OCI-LY7 (cell line): ENCODE data around the gene MYH10. TPM values are rescaled to one million over a fixed set of nuclear protein-coding genes. Genes with fewer than 3 reads are reported as not detected.

Experiments
- BruUV-seq: library from RNA; stranded (reverse); fragments of 400-500 nt; replicated peaks from 2 replicates; lab custom pipeline; 2021; lab: Mats Ljungman, UMichigan
- CTCF ChIA-PET: fragments of 300-600 bp; sonication (Branson Sonifier 250); formaldehyde crosslinking; loops from one replicate; lab custom pipeline; 2022; ENCODE audit warnings: antibody characterized with exemption; ENCODE audit not compliant: unreplicated experiment; lab: Charles Lee
- POLR2A ChIA-PET: fragments of 300-600 bp; sonication (Branson Sonifier 250); formaldehyde crosslinking; loops from one replicate; lab custom pipeline; 2022; ENCODE audit warnings: antibody characterized with exemption; lab: Charles Lee
- DNase-seq: peaks from one replicate; pipeline ENCODE4 v3.0.0-alpha.2; 2015; ENCODE audit warnings: low spot score
- H2AFZ ChIP-seq: fragments of 200-600 bp; sonication (generic), shearing (Covaris generic); 2 replicates; pipeline ENCODE4 v1.6.1; 2014; ENCODE audit warnings: mild to moderate bottlenecking, antibody characterized with exemption, low read length, moderate library complexity
- H3K27ac ChIP-seq: fragments of 200-600 bp; sonication (generic); 2 replicates; pipeline ENCODE4 v1.5.1; 2014; ENCODE audit warnings: mixed run types, low read depth, mild to moderate bottlenecking, moderate library complexity, low read length, inconsistent platforms; ENCODE audit not compliant: poor library complexity, severe bottlenecking
- H3K36me3 ChIP-seq: fragments of 200-600 bp; sonication (generic); 2 replicates; pipeline ENCODE4 v1.6.1; 2014; ENCODE audit warnings: mild to moderate bottlenecking, antibody characterized with exemption, low read length, moderate library complexity, mixed read lengths; ENCODE audit not compliant: insufficient read depth
- H3K4me1 ChIP-seq: fragments of 200-600 bp; sonication (generic); 2 replicates; pipeline ENCODE4 v1.5.1; 2014; ENCODE audit warnings: mild to moderate bottlenecking, low read length; ENCODE audit not compliant: insufficient read depth, poor library complexity, severe bottlenecking
- H3K4me2 ChIP-seq: fragments of 200-600 bp; sonication (generic); 2 replicates; pipeline ENCODE4 v1.6.1; 2014; ENCODE audit warnings: mild to moderate bottlenecking, low read length
- H3K4me3 ChIP-seq: fragments of 200-600 bp; sonication (generic); 2 replicates; pipeline ENCODE4 v1.5.1; 2014; ENCODE audit warnings: mild to moderate bottlenecking, low read depth, low read length; ENCODE audit not compliant: poor library complexity, severe bottlenecking
- H3K79me2 ChIP-seq: fragments of 200-600 bp; sonication (generic); 2 replicates; pipeline ENCODE4 v1.6.1; 2016; ENCODE audit warnings: low read depth, mild to moderate bottlenecking, low read length, moderate library complexity, mixed read lengths; ENCODE audit not compliant: insufficient read depth
- H3K9me2 ChIP-seq: fragments of 200-600 bp; sonication (generic); 2 replicates; pipeline ENCODE4 v1.6.1; 2016; ENCODE audit warnings: mild to moderate bottlenecking, low read length, mixed read lengths; ENCODE audit not compliant: insufficient read depth
- H3K9me3 ChIP-seq: fragments of 200-600 bp; sonication (generic); 2 replicates; pipeline ENCODE4 v1.6.1; 2014; ENCODE audit warnings: mild to moderate bottlenecking, mixed run types, low read length, mixed read lengths
- H4K20me1 ChIP-seq: fragments of 200-600 bp; sonication (generic); 2 replicates; pipeline ENCODE4 v1.6.1; 2014; ENCODE audit warnings: mild to moderate bottlenecking, antibody characterized with exemption, low read length, moderate library complexity, mixed read lengths; ENCODE audit not compliant: insufficient read depth
- EZH2phosphoT487 ChIP-seq: fragments of 200-600 bp; sonication (generic); IDR thresholded peaks from 2 replicates; pipeline ENCODE4 v1.6.1; 2018; ENCODE audit warnings: low read depth, borderline replicate concordance, mild to moderate bottlenecking, mixed run types, antibody characterized with exemption, low read length, moderate library complexity, mixed read lengths
- intact Hi-C: fragments of 100-400 bp; cut with micrococcal nuclease; formaldehyde crosslinking; loops from one replicate; pipeline ENCODE4 v1.10.0; 2022; ENCODE audit not compliant: unreplicated experiment
- total RNA-seq, 2 experiments: library from RNA; depleted of rRNA in 1 of 2; stranded (reverse); fragments of >200 nt in 1 of 2; shearing (Covaris generic) in 1 of 2; gene quantifications; 2 replicates each; pipeline ENCODE4 v1.2.3, GENCODE V29; 2014 to 2022
- TF ChIP-seq, protein P1 (sequence below): fragments of 200-600 bp; sonication (generic); conservative IDR thresholded peaks from 2 replicates; pipeline ENCODE4 v1.5.1; 2014; ENCODE audit warnings: mild to moderate bottlenecking, antibody characterized with exemption, low read length, moderate library complexity, mixed read lengths

Gene MYH10
- total RNA-seq, 2 experiments from 2014 or later = 41.9 to 60.4 TPM

DNA sequence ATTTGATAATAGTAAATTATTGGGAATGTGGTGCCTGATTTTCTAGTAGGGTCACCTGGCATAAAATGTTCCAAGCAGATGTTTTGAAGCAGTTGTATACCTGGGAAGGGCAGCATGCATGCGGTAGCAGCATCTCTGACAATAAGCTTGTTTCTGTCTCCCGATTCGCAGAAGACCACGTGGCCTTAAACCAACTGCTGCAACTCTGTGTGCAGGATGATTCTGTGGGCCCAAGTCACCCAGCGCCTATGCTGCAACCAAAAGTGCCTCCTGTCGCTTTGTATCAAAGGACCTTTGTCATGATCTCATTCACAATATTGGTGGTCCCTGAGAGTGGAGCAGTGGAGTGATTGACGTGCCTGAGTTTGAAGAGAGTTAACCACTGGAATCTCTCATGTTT is 186.8 kb downstream of the MYH10 start:
- Histone ChIP-seq H3K79me2 (peaks cover 39% of the 10 kb centered on the region; the same call in 1 of the 2 replicates), H4K20me1 (no peaks in the 10 kb centered on the region), H2AFZ (no peak overlapping the region), H3K9me3 (no peaks in the 10 kb centered on the region), H3K27ac (no peak overlapping the region), H3K4me2 (no peak overlapping the region), H3K36me3 (peaks cover 55% of the 10 kb centered on the region), H3K4me3 (no peak overlapping the region), H3K4me1 (peaks cover 5% of the 10 kb centered on the region), H3K9me2 (no peaks in the 10 kb centered on the region)
- DNase-seq = no peak
- ChIA-PET POLR2A (interaction anchor here (0.7 kb wide), 1 partner anchor 46 kb away, joined by 3 read pairs; no protein-coding TSS in a partner anchor), CTCF (no interaction called here)
- BruUV-seq = no TSS peak
- intact Hi-C loops = no loop called here
- TF ChIP-seq EZH2phosphoT487 = no peak
- TF ChIP-seq, protein P1, sequence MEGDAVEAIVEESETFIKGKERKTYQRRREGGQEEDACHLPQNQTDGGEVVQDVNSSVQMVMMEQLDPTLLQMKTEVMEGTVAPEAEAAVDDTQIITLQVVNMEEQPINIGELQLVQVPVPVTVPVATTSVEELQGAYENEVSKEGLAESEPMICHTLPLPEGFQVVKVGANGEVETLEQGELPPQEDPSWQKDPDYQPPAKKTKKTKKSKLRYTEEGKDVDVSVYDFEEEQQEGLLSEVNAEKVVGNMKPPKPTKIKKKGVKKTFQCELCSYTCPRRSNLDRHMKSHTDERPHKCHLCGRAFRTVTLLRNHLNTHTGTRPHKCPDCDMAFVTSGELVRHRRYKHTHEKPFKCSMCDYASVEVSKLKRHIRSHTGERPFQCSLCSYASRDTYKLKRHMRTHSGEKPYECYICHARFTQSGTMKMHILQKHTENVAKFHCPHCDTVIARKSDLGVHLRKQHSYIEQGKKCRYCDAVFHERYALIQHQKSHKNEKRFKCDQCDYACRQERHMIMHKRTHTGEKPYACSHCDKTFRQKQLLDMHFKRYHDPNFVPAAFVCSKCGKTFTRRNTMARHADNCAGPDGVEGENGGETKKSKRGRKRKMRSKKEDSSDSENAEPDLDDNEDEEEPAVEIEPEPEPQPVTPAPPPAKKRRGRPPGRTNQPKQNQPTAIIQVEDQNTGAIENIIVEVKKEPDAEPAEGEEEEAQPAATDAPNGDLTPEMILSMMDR = no peak

DNA sequence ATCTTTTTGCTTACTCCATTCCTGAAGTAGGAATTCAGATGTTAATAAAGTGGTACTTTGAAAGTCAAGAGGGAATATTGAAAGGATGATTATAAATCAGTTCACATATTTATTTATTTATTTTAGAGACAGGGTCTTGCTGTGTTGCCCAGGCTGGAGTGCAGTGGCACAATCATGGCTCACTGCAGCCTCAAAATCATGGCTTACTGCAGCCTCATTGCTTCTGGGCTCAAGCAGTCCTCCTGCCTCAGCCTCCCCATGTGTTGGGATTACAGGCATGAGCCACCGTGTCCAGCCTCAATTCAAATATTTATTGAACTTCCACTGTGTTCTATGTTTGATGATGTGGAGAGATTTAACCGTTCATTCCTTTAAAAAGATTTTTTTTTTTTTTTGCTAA is 188.2 kb downstream of the MYH10 start:
- H3K4me3 ChIP-seq = no peak overlapping the region
- intact Hi-C loops = no loop called here
- BruUV-seq = no TSS peak
- peaks cover 10% of the 10 kb centered on the region for H3K4me1 ChIP-seq
- no peaks in the 10 kb centered on the region for H3K9me3 ChIP-seq
- H4K20me1 ChIP-seq = no peaks in the 10 kb centered on the region
- DNase-seq = no peak
- peaks cover 45% of the 10 kb centered on the region for H3K36me3 ChIP-seq
- no peak overlapping the region for H3K27ac ChIP-seq
- H3K79me2 ChIP-seq = peaks cover 54% of the 10 kb centered on the region
- no peaks in the 10 kb centered on the region for H3K9me2 ChIP-seq
- H2AFZ ChIP-seq = no peak overlapping the region
- TF ChIP-seq, protein P1 = no peak
- no peak for TF ChIP-seq EZH2phosphoT487
- no peak overlapping the region for H3K4me2 ChIP-seq
- ChIA-PET CTCF (no interaction called here), POLR2A (no interaction called here)

DNA sequence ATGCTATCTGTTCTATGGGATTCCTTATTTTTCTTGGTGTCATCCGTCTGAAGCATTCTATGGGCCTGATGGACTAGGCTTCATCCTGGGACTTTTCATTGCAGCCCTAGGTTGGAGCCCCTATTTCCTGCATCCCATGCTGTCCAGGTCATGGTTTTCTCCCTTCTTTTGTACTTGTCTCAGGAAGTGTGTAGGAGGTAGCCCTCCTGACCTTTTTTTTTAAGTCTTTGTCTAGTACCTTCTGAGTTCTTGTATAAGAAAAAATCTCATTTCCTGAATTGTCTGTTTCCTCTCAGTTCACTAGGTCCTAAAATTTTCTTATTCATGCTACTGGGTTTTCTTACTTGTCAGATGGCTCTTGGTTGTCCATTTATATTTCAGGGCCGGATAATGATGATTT is 188.8 kb downstream of the MYH10 start:
- peaks cover 39% of the 10 kb centered on the region for H3K36me3 ChIP-seq
- H4K20me1 ChIP-seq = 0 out of 2 replicates have a peak, but pooled peaks cover 3% of the 10 kb centered on the region
- CTCF ChIA-PET = no interaction called here
- TF ChIP-seq, protein P1 = no peak
- TF ChIP-seq EZH2phosphoT487 = no peak
- peaks cover 15% of the 10 kb centered on the region for H3K4me1 ChIP-seq
- H3K79me2 ChIP-seq = peaks cover 60% of the 10 kb centered on the region
- intact Hi-C loops = no loop called here
- POLR2A ChIA-PET = no interaction called here
- H3K9me3 ChIP-seq = no peaks in the 10 kb centered on the region
- H2AFZ ChIP-seq = no peak overlapping the region
- no TSS peak for BruUV-seq
- H3K4me3 ChIP-seq = no peak overlapping the region
- no peak overlapping the region for H3K27ac ChIP-seq
- H3K4me2 ChIP-seq = no peak overlapping the region
- no peaks in the 10 kb centered on the region for H3K9me2 ChIP-seq
- DNase-seq = no peak
